ACHN (cell line): ENCODE data around the gene KRTAP9-2.
"Not testable (repeated sequence)": the region's sequence is repeated elsewhere in the genome, so short reads cannot be mapped to it uniquely, and the experiment has no call there.

Experiments
- DNase-seq: peaks from one replicate; pipeline ENCODE4 v3.0.0-alpha.2; 2015
- in situ Hi-C: cut with HindIII; loops from 2 replicates; pipeline ENCODE4 v1.10.0; 2017; ENCODE audit warnings: low sequenced_read_pairs, low pct_ligation_motif_present, low pct_unique_long_range_greater_than_20kb

KRTAP9-2 gene

GRCh38 chr17:41271858-41272257, 45.4 kb downstream of the KRTAP9-2 start:
- in situ Hi-C loops = no loop called here
- no peak for DNase-seq

GRCh38 chr17:41275648-41276190, 49.3 kb downstream of the KRTAP9-2 start, which contains the start of gene KRTAP9-7:
Gene KRTAP9-7 (plus strand): TSS chr17:41275698. CDS start chr17:41275698, 0 bp downstream.
- in situ Hi-C loops, DNase-seq: not testable (repeated sequence)
